Hematopoietic multipotent progenitor cell treated with erythropoietin and hydrocortisone succinate and interleukin-3 and kit ligand, for 6 days (in vitro differentiated cells): ENCODE measurements around the gene TEX12.
"Not testable (repeated sequence)": the region's sequence is repeated elsewhere in the genome, so short reads cannot be mapped to it uniquely, and the experiment has no call there.

Source experiments
- DNase-seq: peaks from one replicate; pipeline ENCODE4 v3.0.0-alpha.2; 2015

TEX12 gene

GRCh38 chr11:112165049-112165448 is 2.1 kb upstream of the TEX12 start:
- no peak for DNase-seq

GRCh38 chr11:112166562-112166961 is 610 bp upstream of the TEX12 start:
- DNase-seq = no peak

- no peak for DNase-seq
Measured at GRCh38 chr11:112172362-112172994, 5.3 kb downstream of the TEX12 start.

- no peak for DNase-seq
Measured at GRCh38 chr11:112173152-112173551, 6.0 kb downstream of the TEX12 start.

GRCh38 chr11:112174789-112175598 is 7.8 kb downstream of the TEX12 start, which contains the start of gene BCO2:
Gene BCO2, plus strand, starts transcription at chr11:112175512. Its CDS starts 90 bp downstream, at chr11:112175602.
- peak; percentile 67 for DNase-seq

- no peak for DNase-seq
Measured at GRCh38 chr11:112175599-112175952, 8.4 kb downstream of the TEX12 start.

GRCh38 chr11:112176077-112176476 is 8.9 kb downstream of the TEX12 start:
- no peak for DNase-seq

GRCh38 chr11:112177589-112177988 is 10.4 kb downstream of the TEX12 start:
- DNase-seq = no peak

- DNase-seq = no peak
Measured at GRCh38 chr11:112178428-112178827, 11.3 kb downstream of the TEX12 start.

- no peak for DNase-seq
Measured at GRCh38 chr11:112178936-112179335, 11.8 kb downstream of the TEX12 start.

GRCh38 chr11:112179601-112180000 is 12.4 kb downstream of the TEX12 start:
- DNase-seq = peak; percentile 51

- no peak for DNase-seq
Measured at GRCh38 chr11:112182867-112183266, 15.7 kb downstream of the TEX12 start.

GRCh38 chr11:112185883-112186282 is 18.7 kb downstream of the TEX12 start:
- DNase-seq = no peak

GRCh38 chr11:112186304-112186703 is 19.1 kb downstream of the TEX12 start:
- no peak for DNase-seq

GRCh38 chr11:112195113-112195512 is 27.9 kb downstream of the TEX12 start:
- not testable (repeated sequence) for DNase-seq

GRCh38 chr11:112195951-112196351 is 28.8 kb downstream of the TEX12 start:
- DNase-seq = no peak

GRCh38 chr11:112196519-112197087 is 29.4 kb downstream of the TEX12 start:
- DNase-seq = no peak

GRCh38 chr11:112199101-112199500 is 31.9 kb downstream of the TEX12 start:
- DNase-seq = not testable (repeated sequence)

- peak; percentile 11 for DNase-seq
Measured at GRCh38 chr11:112200252-112200651, 33.1 kb downstream of the TEX12 start.

GRCh38 chr11:112206071-112206470 is 38.9 kb downstream of the TEX12 start:
- no peak for DNase-seq

- DNase-seq = no peak
Measured at GRCh38 chr11:112210890-112211289, 43.7 kb downstream of the TEX12 start.

- DNase-seq = no peak
Measured at GRCh38 chr11:112211536-112211935, 44.4 kb downstream of the TEX12 start.

GRCh38 chr11:112212290-112212689 is 45.1 kb downstream of the TEX12 start:
- DNase-seq = no peak

GRCh38 chr11:112212710-112213109 is 45.5 kb downstream of the TEX12 start:
- DNase-seq = peak; percentile 14
